K562 (cell line): Measurements from ENCODE around the gene GIPC3. TPM values are rescaled to one million over a fixed set of nuclear protein-coding genes. Genes with fewer than 3 reads are reported as not detected.

Experiments
- FIP1L1 ChIP-seq: fragments of 200-400 bp; formaldehyde crosslinking; IDR thresholded peaks from 2 replicates; pipeline ENCODE4 v1.6.1; 2018; ENCODE audit warnings: mild to moderate bottlenecking, low read depth, low read length; ENCODE audit not compliant: poor library complexity, severe bottlenecking
- GATA2 ChIP-seq: sonication (generic); formaldehyde crosslinking; IDR thresholded peaks from 2 replicates; pipeline ENCODE4 v1.4.0; 2020; ENCODE audit warnings: mild to moderate bottlenecking, missing genetic modification reagents
- HLTF ChIP-seq: fragments of 450-650 bp; IDR thresholded peaks from 2 replicates; pipeline ENCODE4 v1.6.1; 2016
- KDM4B ChIP-seq, 2 experiments: fragments of 450-650 bp in 1 of 2; sonication (generic) in 1 of 2; IDR thresholded peaks; 2 replicates each; pipeline ENCODE4 v1.6.1; 2016 to 2017; ENCODE audit warnings: borderline replicate concordance in 2 of 2, antibody characterized with exemption in 1 of 2, low read depth in 1 of 2, mild to moderate bottlenecking in 1 of 2
- MTA2 ChIP-seq: fragments of 450-650 bp; IDR thresholded peaks from 2 replicates; pipeline ENCODE4 v1.6.1; 2016; ENCODE audit warnings: low read depth
- MXI1 ChIP-seq: IDR thresholded peaks from 2 replicates; pipeline ENCODE4 v1.6.1; 2011; ENCODE audit warnings: low read depth, mild to moderate bottlenecking, improper control_type of control experiment, low read length
- POLR2AphosphoS5 ChIP-seq: IDR thresholded peaks from 2 replicates; pipeline ENCODE4 v1.6.1; 2011; ENCODE audit warnings: mild to moderate bottlenecking, low read depth, low read length, moderate library complexity; ENCODE audit not compliant: control insufficient read depth, insufficient read depth
- RBBP5 ChIP-seq: fragments of 200-600 bp; sonication (generic); IDR thresholded peaks from 2 replicates; pipeline ENCODE4 v1.6.1; 2012; ENCODE audit warnings: borderline replicate concordance, mild to moderate bottlenecking, low read length, control low read depth, inconsistent platforms; ENCODE audit not compliant: insufficient read depth, poor library complexity, severe bottlenecking
- THRAP3 ChIP-seq: fragments of 450-650 bp; IDR thresholded peaks from 2 replicates; pipeline ENCODE4 v1.6.1; 2016; ENCODE audit warnings: mild to moderate bottlenecking, inconsistent platforms, borderline replicate concordance
- ZNF140 ChIP-seq: fragments of 250-450 bp; sonication (Bioruptor Pico); IDR thresholded peaks from 2 replicates; pipeline ENCODE4 v1.8.0; 2021; ENCODE audit warnings: moderate library complexity, mild to moderate bottlenecking, inconsistent platforms
- ZNF3 ChIP-seq: fragments of 250-450 bp; sonication (Bioruptor Pico); IDR thresholded peaks from 2 replicates; pipeline ENCODE4 v1.5.0; 2021; ENCODE audit warnings: mild to moderate bottlenecking, moderate library complexity
- polyA plus RNA-seq, 8 experiments: library from polyadenylated mRNA; depleted of rRNA in 4 of 8; stranded (reverse) in 5 of 8; unstranded in 3 of 8; fragments of >200 nt; fragmentation: Nextera tagmentation in 2 of 8; fragmentation: Illumina TruSeq in 1 of 8; extraction: Ambion mirVana in 2 of 8; extraction: Trizol in 1 of 8; gene quantifications; 2 replicates each; pipeline versions ENCODE4 v1.2.1 to v1.2.3, GENCODE V29; 2011 to 2014; ENCODE audit warnings: inconsistent platforms in 1 of 8, missing spikeins in 1 of 8
- total RNA-seq, 7 experiments: library from RNA; depleted of rRNA in 6 of 7; stranded (reverse); fragments of >200 nt in 6 of 7; fragmentation: Illumina TruSeq in 2 of 7; extraction: Trizol in 2 of 7; gene quantifications; 2 replicates each; pipeline versions ENCODE4 v1.2.1 to v1.2.3, GENCODE V29; 2011 to 2021; ENCODE audit warnings: low replicate concordance in 1 of 7
- TF ChIP-seq, protein P1 (sequence below), 2 experiments: IDR thresholded peaks in 1 of 2; conservative IDR thresholded peaks in 1 of 2; 2 replicates each; pipeline ENCODE4 v1.6.1; 2016; ENCODE audit warnings: low read depth in 2 of 2, mild to moderate bottlenecking in 1 of 2, missing compliant biosample characterization in 1 of 2, missing genetic modification characterization in 1 of 2, moderate library complexity in 1 of 2
- TF ChIP-seq, protein P2 (sequence below): fragments of 250-450 bp; sonication (Bioruptor Pico); IDR thresholded peaks from 2 replicates; pipeline ENCODE4 v1.8.0; 2021; ENCODE audit warnings: mild to moderate bottlenecking, moderate library complexity
- TF ChIP-seq, protein P3 (sequence below): IDR thresholded peaks from 3 replicates; pipeline ENCODE4 v1.6.1; 2011; ENCODE audit warnings: borderline replicate concordance, mild to moderate bottlenecking; ENCODE audit not compliant: insufficient read length, insufficient read depth
- TF ChIP-seq, protein P4 (sequence below): fragments of 250-450 bp; sonication (Bioruptor Pico); IDR thresholded peaks from 2 replicates; pipeline ENCODE4 v1.8.0; 2022; ENCODE audit warnings: moderate library complexity, mild to moderate bottlenecking, inconsistent platforms
- TF ChIP-seq, protein P5 (sequence below): sonication (generic); formaldehyde crosslinking; IDR thresholded peaks from 2 replicates; pipeline ENCODE4 v1.8.1; 2023; ENCODE audit warnings: mild to moderate bottlenecking, missing genetic modification reagents

The GIPC3 gene
- total and polyA plus RNA-seq, 9 of the 15 experiments (the other 6 are each of a cell fraction or from before 2014, with no cell fraction given) = 0.03 to 3.6 (median 1.5) TPM; not detected in 1

DNA sequence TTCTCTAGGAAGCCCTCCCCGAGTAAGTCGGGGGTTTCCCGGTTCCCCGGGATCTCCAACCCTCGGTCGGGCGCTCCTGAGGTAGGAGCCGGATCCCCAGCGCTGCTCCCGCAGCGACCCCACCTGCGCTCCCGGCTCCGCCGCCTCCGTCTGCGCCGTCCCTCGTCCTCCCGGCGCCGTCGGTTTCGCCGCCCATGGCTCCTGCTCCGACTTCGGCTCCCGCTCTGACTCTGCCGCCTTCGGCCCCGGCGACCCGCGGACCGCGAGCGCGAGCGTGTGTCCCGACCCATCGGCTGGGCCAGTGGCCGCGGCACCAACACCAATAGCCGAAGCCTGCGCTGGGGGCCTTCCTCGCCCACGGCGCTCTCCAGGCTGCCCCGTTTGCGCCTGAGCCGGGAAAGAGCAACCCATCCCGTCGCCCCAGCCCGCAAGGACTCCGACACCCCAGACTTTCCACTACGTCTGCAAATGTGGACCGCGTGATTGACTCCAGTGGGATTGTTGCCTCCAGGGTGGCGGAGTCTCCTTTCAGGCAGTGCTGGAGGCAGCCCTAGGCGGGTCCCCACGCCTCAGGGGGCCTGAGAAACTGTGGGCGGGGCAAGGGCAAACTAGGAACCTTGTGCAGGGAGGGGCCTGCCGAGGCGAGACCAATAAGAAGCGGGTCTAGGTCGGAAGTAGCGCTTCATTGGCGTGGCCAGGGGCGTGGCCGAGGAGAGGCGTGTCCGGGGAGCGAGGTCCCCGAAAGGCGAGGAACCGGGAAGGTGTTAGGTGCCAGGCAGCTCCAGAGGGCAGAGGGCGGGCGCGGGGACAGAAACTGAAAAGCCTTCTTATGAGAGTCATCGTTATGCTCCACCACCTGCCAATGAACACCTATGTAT lies 41.4 kb downstream of the GIPC3 start, which contains the start of gene CACTIN (continued):
- TF ChIP-seq GATA2 (CRISPR knock-in tag) = no peak; the same call in 1 of the 2 replicates
- TF ChIP-seq ZNF3 (CRISPR knock-in tag) = no peak
- 0 out of 4 replicates have a peak, but pooled peaks of 1 of the 2 experiments have one; percentile 31 for TF ChIP-seq KDM4B (IDR thresholded peaks at IDR 0.05; ENCODE audit: borderline replicate concordance in 2 of 2, low read depth in 1 of 2)
- peak; percentile 81 for TF ChIP-seq FIP1L1
- TF ChIP-seq, protein P1, sequence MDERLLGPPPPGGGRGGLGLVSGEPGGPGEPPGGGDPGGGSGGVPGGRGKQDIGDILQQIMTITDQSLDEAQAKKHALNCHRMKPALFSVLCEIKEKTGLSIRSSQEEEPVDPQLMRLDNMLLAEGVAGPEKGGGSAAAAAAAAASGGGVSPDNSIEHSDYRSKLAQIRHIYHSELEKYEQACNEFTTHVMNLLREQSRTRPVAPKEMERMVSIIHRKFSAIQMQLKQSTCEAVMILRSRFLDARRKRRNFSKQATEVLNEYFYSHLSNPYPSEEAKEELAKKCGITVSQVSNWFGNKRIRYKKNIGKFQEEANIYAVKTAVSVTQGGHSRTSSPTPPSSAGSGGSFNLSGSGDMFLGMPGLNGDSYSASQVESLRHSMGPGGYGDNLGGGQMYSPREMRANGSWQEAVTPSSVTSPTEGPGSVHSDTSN (CRISPR knock-in tag; IDR thresholded peaks at IDR 0.05; ENCODE audit: low read depth) = no peak
- TF ChIP-seq, protein P1 (tag; conservative IDR thresholded peaks at IDR 0.05; ENCODE audit: low read depth) = 0 out of 2 replicates have a peak, but pooled peaks have one; percentile 4
- TF ChIP-seq, protein P2, sequence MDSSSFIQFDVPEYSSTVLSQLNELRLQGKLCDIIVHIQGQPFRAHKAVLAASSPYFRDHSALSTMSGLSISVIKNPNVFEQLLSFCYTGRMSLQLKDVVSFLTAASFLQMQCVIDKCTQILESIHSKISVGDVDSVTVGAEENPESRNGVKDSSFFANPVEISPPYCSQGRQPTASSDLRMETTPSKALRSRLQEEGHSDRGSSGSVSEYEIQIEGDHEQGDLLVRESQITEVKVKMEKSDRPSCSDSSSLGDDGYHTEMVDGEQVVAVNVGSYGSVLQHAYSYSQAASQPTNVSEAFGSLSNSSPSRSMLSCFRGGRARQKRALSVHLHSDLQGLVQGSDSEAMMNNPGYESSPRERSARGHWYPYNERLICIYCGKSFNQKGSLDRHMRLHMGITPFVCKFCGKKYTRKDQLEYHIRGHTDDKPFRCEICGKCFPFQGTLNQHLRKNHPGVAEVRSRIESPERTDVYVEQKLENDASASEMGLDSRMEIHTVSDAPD (CRISPR knock-in tag) = 0 out of 2 replicates have a peak, but pooled peaks have one; percentile 13
- TF ChIP-seq MTA2 = no peak
- TF ChIP-seq THRAP3 = no peak
- TF ChIP-seq ZNF140 (CRISPR knock-in tag) = no peak
- no peak for TF ChIP-seq HLTF
- peak; percentile 62; the same call in 1 of the 2 replicates for TF ChIP-seq POLR2AphosphoS5
- TF ChIP-seq MXI1 = peak; percentile 47
- TF ChIP-seq, protein P3, sequence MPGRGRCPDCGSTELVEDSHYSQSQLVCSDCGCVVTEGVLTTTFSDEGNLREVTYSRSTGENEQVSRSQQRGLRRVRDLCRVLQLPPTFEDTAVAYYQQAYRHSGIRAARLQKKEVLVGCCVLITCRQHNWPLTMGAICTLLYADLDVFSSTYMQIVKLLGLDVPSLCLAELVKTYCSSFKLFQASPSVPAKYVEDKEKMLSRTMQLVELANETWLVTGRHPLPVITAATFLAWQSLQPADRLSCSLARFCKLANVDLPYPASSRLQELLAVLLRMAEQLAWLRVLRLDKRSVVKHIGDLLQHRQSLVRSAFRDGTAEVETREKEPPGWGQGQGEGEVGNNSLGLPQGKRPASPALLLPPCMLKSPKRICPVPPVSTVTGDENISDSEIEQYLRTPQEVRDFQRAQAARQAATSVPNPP = no peak
- TF ChIP-seq RBBP5 = peak; percentile 100
- TF ChIP-seq, protein P4, sequence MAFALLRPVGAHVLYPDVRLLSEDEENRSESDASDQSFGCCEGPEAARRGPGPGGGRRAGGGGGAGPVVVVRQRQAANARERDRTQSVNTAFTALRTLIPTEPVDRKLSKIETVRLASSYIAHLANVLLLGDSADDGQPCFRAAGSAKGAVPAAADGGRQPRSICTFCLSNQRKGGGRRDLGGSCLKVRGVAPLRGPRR (CRISPR knock-in tag) = no peak
- TF ChIP-seq, protein P5, sequence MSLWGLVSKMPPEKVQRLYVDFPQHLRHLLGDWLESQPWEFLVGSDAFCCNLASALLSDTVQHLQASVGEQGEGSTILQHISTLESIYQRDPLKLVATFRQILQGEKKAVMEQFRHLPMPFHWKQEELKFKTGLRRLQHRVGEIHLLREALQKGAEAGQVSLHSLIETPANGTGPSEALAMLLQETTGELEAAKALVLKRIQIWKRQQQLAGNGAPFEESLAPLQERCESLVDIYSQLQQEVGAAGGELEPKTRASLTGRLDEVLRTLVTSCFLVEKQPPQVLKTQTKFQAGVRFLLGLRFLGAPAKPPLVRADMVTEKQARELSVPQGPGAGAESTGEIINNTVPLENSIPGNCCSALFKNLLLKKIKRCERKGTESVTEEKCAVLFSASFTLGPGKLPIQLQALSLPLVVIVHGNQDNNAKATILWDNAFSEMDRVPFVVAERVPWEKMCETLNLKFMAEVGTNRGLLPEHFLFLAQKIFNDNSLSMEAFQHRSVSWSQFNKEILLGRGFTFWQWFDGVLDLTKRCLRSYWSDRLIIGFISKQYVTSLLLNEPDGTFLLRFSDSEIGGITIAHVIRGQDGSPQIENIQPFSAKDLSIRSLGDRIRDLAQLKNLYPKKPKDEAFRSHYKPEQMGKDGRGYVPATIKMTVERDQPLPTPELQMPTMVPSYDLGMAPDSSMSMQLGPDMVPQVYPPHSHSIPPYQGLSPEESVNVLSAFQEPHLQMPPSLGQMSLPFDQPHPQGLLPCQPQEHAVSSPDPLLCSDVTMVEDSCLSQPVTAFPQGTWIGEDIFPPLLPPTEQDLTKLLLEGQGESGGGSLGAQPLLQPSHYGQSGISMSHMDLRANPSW = no peak
